ENCODE measurements around the gene SLC25A33. TPM values are rescaled to one million over a fixed set of nuclear protein-coding genes. Genes with fewer than 3 reads are reported as not detected.
A peak's percentile ranks its signal among the peaks of the same experiment; 100 is the strongest.

SLC25A33 gene
- total RNA-seq, 5 donors from 2014 or later (not counting 1 experiment from before 2014, with no cell fraction given): 2.8 to 6.2 (median 4.4) TPM

DNA sequence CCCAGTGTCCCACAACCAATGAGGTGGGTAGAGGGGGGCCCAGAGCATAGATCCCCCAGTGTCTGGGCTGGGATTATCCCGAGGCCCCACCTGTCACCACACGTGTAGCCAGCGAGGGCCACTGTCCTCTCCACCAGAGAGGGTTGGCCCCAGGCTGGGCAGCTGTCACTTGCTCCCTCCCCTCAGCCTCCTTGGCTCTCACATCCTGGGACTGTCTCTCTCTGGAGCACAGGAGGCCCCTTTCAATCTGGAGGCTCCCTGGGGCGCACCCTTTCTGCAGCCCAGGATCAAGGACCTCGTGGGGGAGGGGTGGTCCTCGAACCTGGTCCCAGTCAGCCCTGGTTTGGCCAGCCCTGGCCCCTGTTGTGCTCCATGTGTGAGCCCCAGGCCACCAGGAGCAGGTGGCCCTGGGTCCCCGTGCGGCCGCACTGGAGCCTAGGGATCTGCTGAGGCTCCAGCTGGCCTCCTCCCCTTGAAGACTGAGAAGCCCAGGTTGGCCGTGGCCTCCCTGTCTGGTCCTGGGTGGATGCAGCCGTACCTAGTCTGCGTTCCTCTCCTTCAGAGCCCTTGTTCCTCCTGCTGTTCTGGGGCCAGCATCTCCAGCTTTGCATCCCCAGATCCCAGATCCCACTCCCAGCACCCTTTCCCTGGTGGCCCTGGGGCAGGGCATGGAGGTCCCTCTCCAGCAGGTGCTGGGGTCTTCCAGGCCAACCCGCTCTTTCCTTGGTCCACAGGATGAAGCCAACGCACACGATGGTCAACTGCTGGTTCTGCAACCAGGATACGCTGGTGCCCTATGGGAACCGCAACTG, 56.1 kb downstream of the SLC25A33 start:
- ChIA-PET CTCF (no interaction called here), POLR2A (no interaction called here)
- H3K4me1 ChIP-seq (ENCODE audit: control insufficient read depth in 1 of 2, extremely low read depth in 1 of 2, insufficient read depth in 2 of 2, low read length in 2 of 2): peaks cover 5 to 25% of the 10 kb centered on the region in 2 experiments
- Mint-ChIP-seq H3K36me3 (peaks cover 9% of the 10 kb centered on the region), H3K9me3 (no peaks in the 10 kb centered on the region), H3K4me3 (no peak overlapping the region), H3K4me1 (peaks cover 11 to 32% (median 21%) of the 10 kb centered on the region in 3 donors), H3K27ac (no peak overlapping the region), H3K27me3 (no peaks in the 10 kb centered on the region)
- no peak for DNase-seq
- WGBS (ENCODE audit: insufficient coverage): 93% methylated on average over 12 of the region's 17 CpGs
- no peak for ATAC-seq (replicated peaks in 1 of 4)
- no peak overlapping the region for H3K27ac ChIP-seq (ENCODE audit: low read length)
- H3K9me3 ChIP-seq: no peaks in the 10 kb centered on the region
- H3K36me3 ChIP-seq (ENCODE audit: control insufficient read depth in 2 of 2, extremely low read depth in 1 of 2, insufficient read depth in 1 of 2, low read length in 1 of 2): peaks cover 12 to 16% of the 10 kb centered on the region in 2 donors
- no peak overlapping the region for H3K4me3 ChIP-seq (ENCODE audit: control insufficient read depth in 1 of 2, extremely low read depth in 1 of 2, low read length in 1 of 2)
- no peaks in the 10 kb centered on the region for H3K27me3 ChIP-seq (replicated peaks in 1 of 2; ENCODE audit: control insufficient read depth in 2 of 2, extremely low read depth in 1 of 2, insufficient read depth in 2 of 2, low read length in 1 of 2)

DNA sequence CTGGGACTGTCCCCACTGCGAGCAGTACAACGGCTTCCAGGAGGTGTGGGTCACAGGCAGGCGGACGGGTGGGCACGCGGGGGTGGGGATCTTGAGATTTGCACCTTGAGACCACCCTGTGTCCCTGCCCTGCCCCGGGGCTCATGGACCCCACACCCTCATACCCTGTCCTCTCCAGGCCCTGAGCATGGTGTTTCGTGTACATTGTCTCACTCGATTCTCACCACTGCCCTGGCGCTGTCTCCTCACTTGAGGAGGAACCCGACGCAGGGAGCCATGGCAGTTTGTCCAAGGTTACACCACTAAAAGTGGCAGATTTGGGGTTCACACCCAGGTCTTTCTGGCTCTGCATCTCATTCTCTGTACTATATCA, 56.7 kb downstream of the SLC25A33 start:
- Mint-ChIP-seq H3K9me3 (no peaks in the 10 kb centered on the region), H3K4me3 (no peak overlapping the region), H3K4me1 (peaks cover 11 to 26% (median 15%) of the 10 kb centered on the region in 3 donors), H3K27ac (no peak overlapping the region), H3K36me3 (peaks cover 11% of the 10 kb centered on the region), H3K27me3 (no peaks in the 10 kb centered on the region)
- Histone ChIP-seq H3K27ac (ENCODE audit: low read length) (no peak overlapping the region), H3K4me1 (ENCODE audit: control insufficient read depth in 1 of 2, extremely low read depth in 1 of 2, insufficient read depth in 2 of 2, low read length in 2 of 2) (peaks cover 5 to 22% of the 10 kb centered on the region in 2 experiments), H3K36me3 (ENCODE audit: control insufficient read depth in 2 of 2, extremely low read depth in 1 of 2, insufficient read depth in 1 of 2, low read length in 1 of 2) (peaks cover 13 to 19% of the 10 kb centered on the region in 2 donors), H3K27me3 (replicated peaks in 1 of 2; ENCODE audit: control insufficient read depth in 2 of 2, extremely low read depth in 1 of 2, insufficient read depth in 2 of 2, low read length in 1 of 2) (no peaks in the 10 kb centered on the region), H3K9me3 (no peaks in the 10 kb centered on the region), H3K4me3 (ENCODE audit: control insufficient read depth in 1 of 2, extremely low read depth in 1 of 2, low read length in 1 of 2) (no peak overlapping the region)
- ChIA-PET POLR2A (no interaction called here), CTCF (no interaction called here)
- WGBS (ENCODE audit: insufficient coverage): 93% methylated on average over 12 of the region's 12 CpGs
- no peak for ATAC-seq (replicated peaks in 1 of 4)
- DNase-seq: no peak

DNA sequence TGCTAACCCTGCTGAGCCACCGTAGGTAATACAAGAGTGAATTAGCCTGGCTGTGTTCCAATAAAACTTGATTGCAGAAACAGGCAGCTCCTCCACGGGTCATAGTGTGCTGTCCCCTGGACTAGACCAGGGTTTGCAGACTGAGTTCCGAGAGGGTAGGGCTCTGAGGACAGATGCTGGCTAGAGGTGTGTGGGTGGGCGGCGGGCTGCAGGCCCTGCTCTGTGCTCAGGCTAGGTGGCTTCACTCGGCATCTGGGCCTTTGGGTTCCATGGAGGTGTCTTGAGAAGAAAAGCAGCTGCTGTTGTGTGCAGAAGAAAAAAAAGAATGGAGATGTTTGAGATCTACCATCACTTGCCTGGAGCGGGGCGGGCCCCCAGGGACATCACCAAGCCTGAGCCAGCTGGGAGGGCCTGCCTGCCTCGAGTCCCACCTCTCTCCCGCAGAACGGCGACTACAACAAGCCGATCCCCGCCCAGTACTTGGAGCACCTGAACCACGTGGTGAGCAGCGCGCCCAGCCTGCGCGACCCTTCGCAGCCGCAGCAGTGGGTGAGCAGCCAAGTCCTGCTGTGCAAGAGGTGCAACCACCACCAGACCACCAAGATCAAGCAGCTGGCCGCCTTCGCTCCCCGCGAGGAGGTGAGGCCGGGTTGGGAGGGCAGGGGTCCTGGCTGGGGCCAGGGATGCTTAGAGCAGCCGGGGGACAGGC, 57.3 kb downstream of the SLC25A33 start:
- WGBS (ENCODE audit: insufficient coverage): 96% methylated on average over 26 of the region's 27 CpGs

DNA sequence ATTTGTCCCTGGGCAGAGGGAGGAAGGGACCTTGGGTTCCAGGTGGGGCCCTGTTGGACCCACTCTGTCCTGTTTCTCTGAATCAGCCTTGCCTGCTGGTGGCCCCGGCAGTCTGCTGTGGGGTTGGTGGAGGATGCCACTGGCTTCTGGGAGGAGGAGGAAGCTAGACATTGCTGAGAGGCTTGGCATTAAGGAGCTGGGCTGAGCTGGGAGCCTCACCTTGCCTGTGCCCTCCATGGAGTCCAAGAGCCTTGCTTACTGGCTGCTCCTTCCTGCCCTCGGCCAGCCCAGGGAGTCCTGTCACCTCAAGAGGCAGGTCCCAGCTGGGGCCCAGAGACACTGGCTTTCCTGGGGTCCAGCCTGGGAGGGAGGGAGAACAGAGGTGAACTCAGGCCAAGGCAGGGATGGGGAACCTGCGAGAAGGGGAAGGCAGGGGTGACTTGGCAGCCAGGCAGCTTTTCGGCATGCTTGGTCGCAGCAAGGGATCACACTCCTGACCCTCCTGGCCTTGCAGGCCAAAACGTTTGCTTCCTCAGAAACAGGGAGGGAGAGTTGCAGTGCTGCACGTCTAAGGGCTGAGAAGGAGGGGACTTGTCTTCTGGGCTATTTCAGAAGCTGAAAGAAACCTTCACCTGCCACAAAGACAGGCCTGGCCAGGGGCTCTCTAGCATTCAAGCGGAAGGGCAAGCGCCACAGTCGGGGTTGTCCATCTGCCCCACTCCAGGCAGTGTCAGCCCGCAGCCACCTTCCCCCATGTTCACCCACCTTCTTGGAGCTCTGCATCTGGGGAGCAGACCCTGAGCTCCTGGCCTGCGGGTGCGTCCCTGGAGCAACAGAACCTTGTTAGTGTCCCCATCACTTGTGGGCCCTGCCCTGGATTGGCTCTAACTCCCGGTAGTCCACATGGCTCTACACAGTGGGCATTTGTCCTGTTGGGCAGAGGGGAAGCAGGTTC, 58.4 kb downstream of the SLC25A33 start:
- no peak overlapping the region for H3K27ac Mint-ChIP-seq
- no peaks in the 10 kb centered on the region for H3K27me3 Mint-ChIP-seq
- 94% methylated on average over 13 of the region's 14 CpGs for WGBS (ENCODE audit: insufficient coverage)

More for the DNA sequence above, 57.3 kb downstream of the SLC25A33 start:
- no peak overlapping the region for H3K27ac Mint-ChIP-seq
- peaks cover 11 to 21% (median 15%) of the 10 kb centered on the region in 3 donors for H3K4me1 Mint-ChIP-seq
- ATAC-seq (replicated peaks in 1 of 4): no peak
- CTCF ChIA-PET: no interaction called here
- no peak for DNase-seq
- Histone ChIP-seq H3K9me3 (no peaks in the 10 kb centered on the region), H3K27ac (ENCODE audit: low read length) (no peak overlapping the region), H3K4me1 (ENCODE audit: control insufficient read depth in 1 of 2, extremely low read depth in 1 of 2, insufficient read depth in 2 of 2, low read length in 2 of 2) (peaks cover 5 to 22% of the 10 kb centered on the region in 2 experiments), H3K36me3 (ENCODE audit: control insufficient read depth in 2 of 2, extremely low read depth in 1 of 2, insufficient read depth in 1 of 2, low read length in 1 of 2) (peaks cover 13 to 22% of the 10 kb centered on the region in 2 donors), H3K27me3 (replicated peaks in 1 of 2; ENCODE audit: control insufficient read depth in 2 of 2, extremely low read depth in 1 of 2, insufficient read depth in 2 of 2, low read length in 1 of 2) (no peaks in the 10 kb centered on the region), H3K4me3 (ENCODE audit: control insufficient read depth in 1 of 2, extremely low read depth in 1 of 2, low read length in 1 of 2) (no peak overlapping the region)
- no peaks in the 10 kb centered on the region for H3K27me3 Mint-ChIP-seq
- H3K9me3 Mint-ChIP-seq: no peaks in the 10 kb centered on the region
- peaks cover 11% of the 10 kb centered on the region for H3K36me3 Mint-ChIP-seq
- POLR2A ChIA-PET: no interaction called here
- H3K4me3 Mint-ChIP-seq: no peak overlapping the region

DNA sequence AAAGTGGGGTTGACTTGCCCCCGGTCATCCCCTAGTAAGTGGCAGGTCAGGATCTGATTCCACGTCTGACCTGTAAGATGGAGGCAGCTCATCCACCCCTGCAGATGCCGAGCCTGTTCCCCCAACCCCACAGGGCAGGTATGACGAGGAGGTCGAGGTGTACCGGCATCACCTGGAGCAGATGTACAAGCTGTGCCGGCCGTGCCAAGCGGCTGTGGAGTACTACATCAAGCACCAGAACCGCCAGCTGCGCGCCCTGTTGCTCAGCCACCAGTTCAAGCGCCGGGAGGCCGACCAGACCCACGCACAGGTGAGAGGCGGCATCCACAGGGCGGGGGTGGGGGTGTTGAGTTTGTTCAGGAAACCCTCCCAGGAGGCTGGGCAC, 59.0 kb downstream of the SLC25A33 start:
- Mint-ChIP-seq H3K9me3 (no peaks in the 10 kb centered on the region), H3K27me3 (no peaks in the 10 kb centered on the region), H3K27ac (no peak overlapping the region), H3K4me1 (peaks cover 4 to 5% (median 4%) of the 10 kb centered on the region in 3 donors), H3K36me3 (peaks cover 16% of the 10 kb centered on the region), H3K4me3 (no peak overlapping the region)
- no peaks in the 10 kb centered on the region for H3K9me3 ChIP-seq
- H3K4me3 ChIP-seq (ENCODE audit: control insufficient read depth in 1 of 2, extremely low read depth in 1 of 2, low read length in 1 of 2): no peak overlapping the region
- H3K27me3 ChIP-seq (replicated peaks in 1 of 2; ENCODE audit: control insufficient read depth in 2 of 2, extremely low read depth in 1 of 2, insufficient read depth in 2 of 2, low read length in 1 of 2): no peaks in the 10 kb centered on the region
- H3K27ac ChIP-seq (ENCODE audit: low read length): no peak overlapping the region
- ChIA-PET POLR2A (no interaction called here), CTCF (interaction anchor here in 1 of 2 donors (1.0 kb wide), 1 partner anchor 43 kb away, joined by 3 read pairs; no protein-coding TSS in a partner anchor)
- ATAC-seq (replicated peaks in 1 of 4) (no peak), DNase-seq (no peak)
- 94% methylated on average over 17 of the region's 18 CpGs for WGBS (ENCODE audit: insufficient coverage)
- peaks cover 22 to 25% of the 10 kb centered on the region in 2 donors for H3K36me3 ChIP-seq (ENCODE audit: control insufficient read depth in 2 of 2, extremely low read depth in 1 of 2, insufficient read depth in 1 of 2, low read length in 1 of 2)
- peaks cover 2 to 8% of the 10 kb centered on the region in 2 experiments for H3K4me1 ChIP-seq (ENCODE audit: control insufficient read depth in 1 of 2, extremely low read depth in 1 of 2, insufficient read depth in 2 of 2, low read length in 2 of 2)

More for the DNA sequence above, 58.4 kb downstream of the SLC25A33 start:
- H3K36me3 ChIP-seq (ENCODE audit: control insufficient read depth in 2 of 2, extremely low read depth in 1 of 2, insufficient read depth in 1 of 2, low read length in 1 of 2): peaks cover 18 to 22% of the 10 kb centered on the region in 2 donors
- H3K4me3 ChIP-seq (ENCODE audit: control insufficient read depth in 1 of 2, extremely low read depth in 1 of 2, low read length in 1 of 2): no peak overlapping the region
- DNase-seq (no peak), ATAC-seq (replicated peaks in 1 of 4) (no peak)
- no peak overlapping the region for H3K27ac ChIP-seq (ENCODE audit: low read length)
- Mint-ChIP-seq H3K36me3 (peaks cover 11% of the 10 kb centered on the region), H3K9me3 (no peaks in the 10 kb centered on the region), H3K4me1 (peaks cover 10 to 11% (median 11%) of the 10 kb centered on the region in 3 donors), H3K4me3 (no peak overlapping the region)
- ChIA-PET POLR2A (no interaction called here), CTCF (interaction anchor here (0.6 to 1.0 kb wide), 2 partner anchors 43 to 101 kb away, joined by 3 read pairs; no protein-coding TSS in a partner anchor)
- H3K4me1 ChIP-seq (ENCODE audit: control insufficient read depth in 1 of 2, extremely low read depth in 1 of 2, insufficient read depth in 2 of 2, low read length in 2 of 2): peaks cover 5 to 14% of the 10 kb centered on the region in 2 experiments
- H3K9me3 ChIP-seq: no peaks in the 10 kb centered on the region
- H3K27me3 ChIP-seq (replicated peaks in 1 of 2; ENCODE audit: control insufficient read depth in 2 of 2, extremely low read depth in 1 of 2, insufficient read depth in 2 of 2, low read length in 1 of 2): no peaks in the 10 kb centered on the region

DNA sequence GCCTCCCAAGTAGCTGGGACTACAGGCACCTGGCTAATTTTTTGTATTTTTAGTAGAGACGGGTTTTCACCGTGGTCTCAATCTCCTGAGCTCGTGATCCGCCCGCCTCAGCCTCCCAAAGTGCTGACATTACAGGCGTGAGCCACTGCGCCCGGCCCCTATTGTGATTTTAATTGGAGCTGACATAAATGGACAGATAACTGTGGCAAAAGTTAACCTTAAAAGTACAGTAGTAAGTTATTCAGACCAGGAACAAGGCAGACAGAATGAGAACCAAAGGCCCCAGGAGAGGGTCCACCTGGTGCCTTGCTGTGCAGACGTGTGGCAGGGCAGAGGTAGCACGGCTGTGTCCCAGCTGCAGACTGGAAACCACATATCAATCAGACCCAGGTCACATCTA, 60.5 kb downstream of the SLC25A33 start:
- peaks cover 16% of the 10 kb centered on the region for H3K36me3 Mint-ChIP-seq
- ChIA-PET CTCF (no interaction called here), POLR2A (no interaction called here)

More for the DNA sequence above, 60.5 kb downstream of the SLC25A33 start:
- Histone ChIP-seq H3K9me3 (no peaks in the 10 kb centered on the region), H3K4me3 (ENCODE audit: control insufficient read depth in 1 of 2, extremely low read depth in 1 of 2, low read length in 1 of 2) (no peak overlapping the region), H3K4me1 (ENCODE audit: control insufficient read depth in 1 of 2, extremely low read depth in 1 of 2, insufficient read depth in 2 of 2, low read length in 2 of 2) (no peaks in the 10 kb centered on the region), H3K36me3 (ENCODE audit: control insufficient read depth in 2 of 2, extremely low read depth in 1 of 2, insufficient read depth in 1 of 2, low read length in 1 of 2) (peaks cover 26% of the 10 kb centered on the region in 2 donors), H3K27me3 (replicated peaks in 1 of 2; ENCODE audit: control insufficient read depth in 2 of 2, extremely low read depth in 1 of 2, insufficient read depth in 2 of 2, low read length in 1 of 2) (no peaks in the 10 kb centered on the region), H3K27ac (ENCODE audit: low read length) (no peak overlapping the region)
- Mint-ChIP-seq H3K4me1 (no peaks in the 10 kb centered on the region), H3K27ac (peak overlapping the region in 1 of 2 donors; percentile 34), H3K27me3 (no peaks in the 10 kb centered on the region), H3K4me3 (no peak overlapping the region), H3K9me3 (no peaks in the 10 kb centered on the region)
- WGBS (ENCODE audit: insufficient coverage): 91% methylated on average over 7 of the region's 10 CpGs
- ATAC-seq (replicated peaks in 1 of 4) (no peak), DNase-seq (no peak)

Data from T-cell (primary cell).